ENCODE data around the gene SPATA7.
"Not testable (repeated sequence)": the region's sequence is repeated elsewhere in the genome, so short reads cannot be mapped to it uniquely, and the experiment has no call there.

SPATA7 gene

GRCh38 chr14:88364710-88365413 is 20.6 kb upstream of the SPATA7 start:
- no peaks in the 10 kb centered on the region for H3K9me3 ChIP-seq
- peaks cover 22% of the 10 kb centered on the region for H3K27me3 ChIP-seq
- no peaks in the 10 kb centered on the region for H3K4me1 ChIP-seq (ENCODE audit: control insufficient read depth in 1 of 2, insufficient read depth in 1 of 2, low read depth in 1 of 2, low read length in 1 of 2)
- TF ChIP-seq CTCF (IDR thresholded peaks at IDR 0.05): no peak
- H3K27ac ChIP-seq: no peak overlapping the region
- no peak overlapping the region for H3K4me3 ChIP-seq (ENCODE audit: low read depth in 1 of 2, low read length in 1 of 2)
- H3K36me3 ChIP-seq: no peaks in the 10 kb centered on the region

- Histone ChIP-seq H3K36me3 (no peaks in the 10 kb centered on the region), H3K9me3 (no peaks in the 10 kb centered on the region), H3K4me1 (ENCODE audit: control insufficient read depth in 1 of 2, insufficient read depth in 1 of 2, low read depth in 1 of 2, low read length in 1 of 2) (no peaks in the 10 kb centered on the region), H3K4me3 (ENCODE audit: low read depth in 1 of 2, low read length in 1 of 2) (no peak overlapping the region), H3K27ac (no peak overlapping the region), H3K27me3 (peaks cover 4% of the 10 kb centered on the region)
- TF ChIP-seq CTCF (IDR thresholded peaks at IDR 0.05): no peak
These were observed 16.0 kb upstream of the SPATA7 start for GRCh38 chr14:88369496-88369895.

GRCh38 chr14:88379706-88380343 is 5.6 kb upstream of the SPATA7 start:
- Histone ChIP-seq H3K9me3 (no peaks in the 10 kb centered on the region), H3K27me3 (peaks cover 38% of the 10 kb centered on the region), H3K4me3 (ENCODE audit: low read depth in 1 of 2, low read length in 1 of 2) (no peak overlapping the region), H3K36me3 (no peaks in the 10 kb centered on the region), H3K27ac (no peak overlapping the region), H3K4me1 (ENCODE audit: control insufficient read depth in 1 of 2, insufficient read depth in 1 of 2, low read depth in 1 of 2, low read length in 1 of 2) (peaks cover 0 to 2% of the 10 kb centered on the region in 2 experiments)
- TF ChIP-seq CTCF (IDR thresholded peaks at IDR 0.05): no peak

- no peak overlapping the region for H3K27ac ChIP-seq
- H3K9me3 ChIP-seq: no peaks in the 10 kb centered on the region
- H3K36me3 ChIP-seq: no peaks in the 10 kb centered on the region
- no peak for TF ChIP-seq CTCF (IDR thresholded peaks at IDR 0.05)
- H3K4me1 ChIP-seq (ENCODE audit: control insufficient read depth in 1 of 2, insufficient read depth in 1 of 2, low read depth in 1 of 2, low read length in 1 of 2): peaks cover 0 to 6% of the 10 kb centered on the region in 2 experiments
- H3K4me3 ChIP-seq (ENCODE audit: low read depth in 1 of 2, low read length in 1 of 2): no peak overlapping the region
- peaks cover 40% of the 10 kb centered on the region for H3K27me3 ChIP-seq
These were observed 5.1 kb upstream of the SPATA7 start for GRCh38 chr14:88380405-88380804.

GRCh38 chr14:88381634-88382033 is 3.8 kb upstream of the SPATA7 start:
- Histone ChIP-seq H3K27me3 (peaks cover 40% of the 10 kb centered on the region), H3K4me1 (ENCODE audit: control insufficient read depth in 1 of 2, insufficient read depth in 1 of 2, low read depth in 1 of 2, low read length in 1 of 2) (peaks cover 7 to 13% of the 10 kb centered on the region in 2 experiments)
- H3K27ac ChIP-seq; H3K9me3 ChIP-seq; H3K4me3 ChIP-seq (ENCODE audit: low read depth in 1 of 2, low read length in 1 of 2); H3K36me3 ChIP-seq: not testable (repeated sequence)

- Histone ChIP-seq H3K36me3 (no peaks in the 10 kb centered on the region), H3K27ac (no peak overlapping the region), H3K9me3 (no peaks in the 10 kb centered on the region), H3K4me1 (ENCODE audit: control insufficient read depth in 1 of 2, insufficient read depth in 1 of 2, low read depth in 1 of 2, low read length in 1 of 2) (peaks cover 7 to 13% of the 10 kb centered on the region in 2 experiments), H3K4me3 (ENCODE audit: low read depth in 1 of 2, low read length in 1 of 2) (peak overlapping the region; percentile 70 to 79), H3K27me3 (peaks cover 35% of the 10 kb centered on the region)
- no peak for TF ChIP-seq CTCF (IDR thresholded peaks at IDR 0.05)
These were observed 739 bp upstream of the SPATA7 start for GRCh38 chr14:88384718-88385117.
